ENCODE results near the gene TBPL1. TPM values are rescaled to one million over a fixed set of nuclear protein-coding genes. Genes with fewer than 3 reads are reported as not detected.
"Not testable (repeated sequence)": the region's sequence is repeated elsewhere in the genome, so short reads cannot be mapped to it uniquely, and the experiment has no call there.

TBPL1 gene
- total RNA-seq, 2 donors from 2014 or later = 27.7 to 30.8 TPM

DNA sequence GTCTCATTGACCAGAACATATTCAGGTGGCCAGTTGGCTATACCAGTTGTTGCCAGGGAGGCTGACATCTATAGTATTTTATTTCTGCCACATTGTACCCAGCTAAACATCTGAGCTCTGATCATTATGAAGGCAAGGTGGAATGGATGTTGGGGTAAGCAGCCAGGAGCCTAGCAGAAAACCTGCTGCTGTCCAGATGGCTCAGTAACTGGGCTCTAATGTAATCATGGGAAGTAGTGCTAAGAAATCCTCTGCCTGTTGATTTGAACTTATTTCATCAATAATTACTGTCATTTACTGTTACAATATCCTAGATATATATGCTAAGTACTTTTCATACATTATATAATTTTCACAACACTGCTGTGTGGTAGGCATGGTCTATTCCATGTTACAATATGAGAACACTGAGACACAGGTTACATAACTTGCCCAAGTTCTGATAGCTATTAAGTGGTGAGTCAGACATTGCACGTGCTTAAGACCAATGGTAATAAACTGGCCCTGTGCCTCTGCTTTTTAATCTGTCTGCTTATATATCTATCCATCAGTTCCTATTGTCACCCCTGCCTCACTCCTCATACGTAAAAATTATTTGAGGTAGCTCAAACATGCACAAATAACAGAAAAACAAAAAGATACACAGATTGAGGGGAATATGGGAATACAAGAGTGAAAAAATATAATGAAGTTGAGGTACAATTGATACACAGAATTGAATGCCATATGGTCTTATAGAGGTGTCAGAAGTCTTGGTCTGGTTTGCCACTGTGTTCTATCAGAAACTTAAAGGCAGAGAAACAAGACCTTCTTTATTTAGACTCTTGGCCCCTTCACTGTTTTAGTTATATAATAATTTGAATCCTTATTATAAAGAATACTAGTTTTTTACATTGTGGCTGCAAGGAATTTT, 25.2 kb downstream of the TBPL1 start:
- Histone ChIP-seq H3K9me3 (no peaks in the 10 kb centered on the region), H3K27ac (peak overlapping the region; percentile 17 to 27), H3K36me3 (no peaks in the 10 kb centered on the region), H3K4me3 (no peak overlapping the region), H3K4me1 (replicated peaks) (no peaks in the 10 kb centered on the region), H3K27me3 (replicated peaks; ENCODE audit: insufficient read depth) (no peaks in the 10 kb centered on the region)
- WGBS = 46% methylated on average over 2 of the region's 2 CpGs
- intact Hi-C loops (cut with DNase I) = no loop called here
- DNase-seq (ENCODE audit: low spot score) = no peak
- TF ChIP-seq POLR2A (IDR thresholded peaks at IDR 0.05) (no peak), POLR2AphosphoS5 (IDR thresholded peaks at IDR 0.05) (peak; percentile 52)

GRCh38 chr6:133978896-133979240, 25.8 kb downstream of the TBPL1 start:
- TF ChIP-seq POLR2AphosphoS5 (IDR thresholded peaks at IDR 0.05) (no peak), CTCF (IDR thresholded peaks at IDR 0.05) (no peak), POLR2A (IDR thresholded peaks at IDR 0.05) (no peak)
- WGBS = 24% methylated on average over 2 of the region's 2 CpGs
- no peak for DNase-seq (ENCODE audit: low spot score)
- Histone ChIP-seq H3K4me1 (replicated peaks) (no peaks in the 10 kb centered on the region), H3K36me3 (no peaks in the 10 kb centered on the region), H3K9me3 (no peaks in the 10 kb centered on the region), H3K27me3 (replicated peaks; ENCODE audit: insufficient read depth) (no peaks in the 10 kb centered on the region), H3K27ac (peak overlapping the region in 1 of 2 donors; percentile 27), H3K4me3 (no peak overlapping the region)
- intact Hi-C loops (cut with DNase I) = no loop called here

DNA sequence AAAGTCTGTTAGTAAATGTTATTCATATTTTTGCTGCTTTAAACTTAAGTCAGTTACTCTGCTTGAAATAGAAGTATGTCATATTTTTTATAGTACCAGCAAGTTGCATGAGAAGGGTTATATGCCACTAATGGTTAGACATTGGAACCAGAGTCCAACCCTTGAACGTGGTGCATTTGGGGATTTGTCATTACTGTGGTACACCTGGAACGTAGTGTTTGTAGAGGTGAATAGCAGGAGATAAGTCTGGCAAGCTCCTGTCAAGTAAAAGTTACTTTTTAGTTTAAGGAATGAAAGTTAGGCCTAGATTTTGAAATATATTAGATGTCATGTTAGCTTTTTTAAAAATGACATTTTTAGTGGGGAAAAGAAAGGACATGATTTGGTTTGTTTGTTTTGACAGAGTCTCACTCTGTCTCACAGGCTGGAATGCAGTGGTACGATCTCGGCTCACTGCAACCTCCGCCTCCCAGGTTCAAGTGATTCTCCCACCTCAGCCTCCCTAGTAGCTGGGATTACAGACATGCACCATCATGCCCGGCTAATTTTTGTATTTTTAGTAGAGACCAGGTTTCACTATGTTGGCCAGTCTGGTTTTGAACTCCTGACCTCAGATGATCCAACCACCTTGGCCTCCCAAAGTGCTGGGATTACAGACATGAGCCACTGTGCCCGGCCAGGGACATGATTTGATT, 26.4 kb downstream of the TBPL1 start:
- H3K4me1 ChIP-seq (replicated peaks); H3K4me3 ChIP-seq; DNase-seq (ENCODE audit: low spot score); intact Hi-C loops (cut with DNase I); H3K9me3 ChIP-seq; H3K36me3 ChIP-seq; H3K27me3 ChIP-seq (replicated peaks; ENCODE audit: insufficient read depth): not testable (repeated sequence)
- 70% methylated on average over 7 of the region's 7 CpGs for WGBS
- H3K27ac ChIP-seq = peak overlapping the region in 1 of 2 donors; percentile 27

DNA sequence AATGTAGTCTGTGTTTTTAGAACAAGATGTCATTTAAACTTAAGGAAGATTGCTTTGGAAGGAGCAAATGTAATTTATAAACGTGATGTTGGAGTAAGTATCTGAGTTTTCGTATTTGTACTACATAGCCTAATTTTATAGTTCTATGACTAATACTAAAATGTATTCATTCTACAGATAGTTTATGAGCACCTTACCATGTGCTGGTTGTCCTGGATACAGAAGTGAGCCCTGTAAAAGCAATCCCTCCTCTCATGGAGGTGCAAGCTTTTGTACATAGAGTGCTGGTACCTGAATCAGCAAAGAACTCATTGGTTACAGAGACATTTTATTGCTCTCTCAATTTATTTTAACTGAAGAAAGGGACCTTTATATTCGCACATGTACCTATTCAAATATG, 27.1 kb downstream of the TBPL1 start:
- H3K36me3 ChIP-seq = no peaks in the 10 kb centered on the region
- WGBS = 70% methylated on average over 3 of the region's 3 CpGs
- H3K27me3 ChIP-seq (replicated peaks; ENCODE audit: insufficient read depth) = no peaks in the 10 kb centered on the region
- TF ChIP-seq POLR2A (IDR thresholded peaks at IDR 0.05) (no peak), CTCF (IDR thresholded peaks at IDR 0.05) (no peak), POLR2AphosphoS5 (IDR thresholded peaks at IDR 0.05) (no peak)
- intact Hi-C loops (cut with DNase I) = no loop called here
- no peaks in the 10 kb centered on the region for H3K4me1 ChIP-seq (replicated peaks)
- no peak for DNase-seq (ENCODE audit: low spot score)
- no peaks in the 10 kb centered on the region for H3K9me3 ChIP-seq
- peak overlapping the region in 1 of 2 donors; percentile 27 for H3K27ac ChIP-seq
- H3K4me3 ChIP-seq = no peak overlapping the region

DNA sequence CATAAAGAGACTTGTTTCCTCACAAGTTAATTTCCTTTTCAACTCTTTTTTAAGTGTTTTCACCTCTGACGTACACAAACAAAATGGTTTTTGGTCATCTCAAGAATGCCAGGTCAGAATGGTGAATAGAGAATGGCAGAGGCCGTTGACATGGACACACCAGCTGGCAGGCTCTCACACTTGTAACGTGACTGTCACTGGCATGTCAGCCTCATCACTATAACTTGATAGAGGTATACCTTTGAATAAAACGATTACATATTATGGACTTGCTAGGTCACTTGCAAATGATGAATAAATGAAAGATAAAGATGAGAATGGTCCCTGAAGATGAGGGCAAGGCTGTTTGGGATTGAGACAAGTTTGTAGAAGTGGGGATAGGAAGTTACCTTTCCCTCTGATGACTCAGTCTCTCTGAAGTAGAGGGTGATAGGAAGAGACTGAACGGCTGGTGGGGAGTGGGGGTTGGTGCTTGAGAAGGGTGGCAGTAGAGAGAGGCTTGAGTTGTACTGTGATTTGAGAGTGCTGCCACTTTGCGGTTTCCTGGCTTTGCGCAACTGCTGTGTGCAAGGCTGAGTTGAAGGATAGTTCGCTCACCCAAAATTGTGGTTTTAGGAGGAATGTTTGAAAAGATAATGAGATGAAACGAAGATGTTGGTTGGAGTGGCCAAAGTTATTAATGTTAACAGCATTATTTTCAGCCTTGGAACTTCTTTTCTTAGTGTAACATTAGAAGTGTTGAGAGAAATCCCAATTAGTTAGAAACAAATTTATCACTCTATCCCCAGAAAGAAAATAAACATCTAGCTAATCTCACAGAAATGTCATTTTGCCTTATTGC, 30.3 kb downstream of the TBPL1 start:
- no peaks in the 10 kb centered on the region for H3K4me1 ChIP-seq (replicated peaks)
- no peaks in the 10 kb centered on the region for H3K27me3 ChIP-seq (replicated peaks; ENCODE audit: insufficient read depth)
- no peaks in the 10 kb centered on the region for H3K36me3 ChIP-seq
- H3K27ac ChIP-seq = no peak overlapping the region
- TF ChIP-seq CTCF (IDR thresholded peaks at IDR 0.05) (no peak), POLR2A (IDR thresholded peaks at IDR 0.05) (no peak), POLR2AphosphoS5 (IDR thresholded peaks at IDR 0.05) (no peak)
- 78% methylated on average over 9 of the region's 9 CpGs for WGBS
- DNase-seq (ENCODE audit: low spot score) = no peak
- H3K9me3 ChIP-seq = no peaks in the 10 kb centered on the region
- H3K4me3 ChIP-seq = no peak overlapping the region
- intact Hi-C loops (cut with DNase I) = no loop called here

All from prostate gland (tissue), 2 donors.